ENCODE results near the gene TASP1. TPM values are rescaled to one million over a fixed set of nuclear protein-coding genes. Genes with fewer than 3 reads are reported as not detected.
A peak's percentile ranks its signal among the peaks of the same experiment; 100 is the strongest.
"Not testable (repeated sequence)": the region's sequence is repeated elsewhere in the genome, so short reads cannot be mapped to it uniquely, and the experiment has no call there.

The TASP1 gene
- total RNA-seq, 2 experiments from 2014 or later: 11.0 to 11.5 TPM

- no peak overlapping the region for H3K27ac Mint-ChIP-seq
- H3K4me3 Mint-ChIP-seq: no peak overlapping the region
- H3K9me3 Mint-ChIP-seq: no peaks in the 10 kb centered on the region
- H3K4me1 Mint-ChIP-seq: no peaks in the 10 kb centered on the region
- H3K27me3 Mint-ChIP-seq: peaks cover 8% of the 10 kb centered on the region
- DNase-seq: no peak
- no peaks in the 10 kb centered on the region for H3K36me3 Mint-ChIP-seq
Observed at GRCh38 chr20:13661070-13661685, 22.4 kb upstream of the TASP1 start.

GRCh38 chr20:13659288-13659687 lies 20.6 kb upstream of the TASP1 start:
- Mint-ChIP-seq H3K27ac (no peak overlapping the region), H3K9me3 (no peaks in the 10 kb centered on the region), H3K4me3 (no peak overlapping the region), H3K36me3 (no peaks in the 10 kb centered on the region), H3K27me3 (peaks cover 11% of the 10 kb centered on the region), H3K4me1 (no peaks in the 10 kb centered on the region)
- no peak for DNase-seq

DNA sequence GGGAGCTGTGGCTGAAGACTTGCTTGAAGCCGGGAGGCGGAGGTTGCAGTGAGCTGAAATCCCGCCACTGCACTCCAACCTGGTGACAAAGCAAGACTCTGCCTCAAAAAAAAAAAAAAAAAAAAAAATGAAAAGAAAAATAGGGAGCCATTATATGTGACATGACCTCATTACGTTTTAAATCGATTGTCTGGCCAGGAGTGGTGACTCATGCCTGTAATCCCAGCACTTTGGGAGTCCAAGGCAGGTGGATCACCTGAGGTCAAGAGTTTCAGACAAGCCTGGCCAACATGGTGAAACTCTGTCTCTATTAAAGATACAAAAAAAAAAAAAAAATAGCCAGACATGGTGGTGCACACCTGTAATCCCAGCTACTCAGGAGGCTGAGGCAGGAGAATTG lies 19.3 kb upstream of the TASP1 start:
- not testable (repeated sequence) for H3K27ac Mint-ChIP-seq, H3K36me3 Mint-ChIP-seq, H3K9me3 Mint-ChIP-seq, H3K27me3 Mint-ChIP-seq, H3K4me1 Mint-ChIP-seq, DNase-seq, H3K4me3 Mint-ChIP-seq

DNA sequence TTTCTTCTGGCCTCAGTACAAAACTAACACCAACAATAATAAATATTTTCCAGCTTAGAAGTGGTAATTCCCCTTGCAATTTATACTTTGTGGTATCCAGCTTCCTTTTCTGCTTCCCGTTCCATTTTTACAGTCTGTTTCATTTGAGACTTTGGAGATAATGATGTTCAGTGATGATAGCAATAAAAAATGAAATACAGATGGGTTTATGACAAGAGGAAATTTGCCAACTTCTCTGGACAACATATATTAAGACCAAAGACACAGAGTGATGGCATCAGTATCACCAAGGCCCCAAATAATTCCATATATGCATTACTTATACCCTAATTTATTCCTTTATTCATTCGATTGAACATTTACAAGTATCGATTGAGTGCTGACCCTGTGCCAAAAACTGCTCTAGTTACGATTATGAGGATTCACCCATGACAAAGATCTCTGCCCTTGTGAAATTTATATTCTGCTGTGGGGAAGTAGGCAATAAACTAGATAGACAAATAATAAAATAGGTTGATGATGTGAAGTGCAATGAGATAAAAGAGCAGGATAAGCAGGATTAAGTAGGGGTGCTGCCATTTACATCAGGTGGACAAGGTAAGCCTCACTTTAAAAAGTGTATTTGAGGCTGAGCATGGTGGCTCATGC lies 18.1 kb upstream of the TASP1 start:
- no peaks in the 10 kb centered on the region for H3K9me3 Mint-ChIP-seq
- H3K36me3 Mint-ChIP-seq: no peaks in the 10 kb centered on the region
- DNase-seq: no peak
- H3K27me3 Mint-ChIP-seq: peaks cover 6% of the 10 kb centered on the region
- no peaks in the 10 kb centered on the region for H3K4me1 Mint-ChIP-seq
- H3K4me3 Mint-ChIP-seq: no peak overlapping the region
- no peak overlapping the region for H3K27ac Mint-ChIP-seq

DNA sequence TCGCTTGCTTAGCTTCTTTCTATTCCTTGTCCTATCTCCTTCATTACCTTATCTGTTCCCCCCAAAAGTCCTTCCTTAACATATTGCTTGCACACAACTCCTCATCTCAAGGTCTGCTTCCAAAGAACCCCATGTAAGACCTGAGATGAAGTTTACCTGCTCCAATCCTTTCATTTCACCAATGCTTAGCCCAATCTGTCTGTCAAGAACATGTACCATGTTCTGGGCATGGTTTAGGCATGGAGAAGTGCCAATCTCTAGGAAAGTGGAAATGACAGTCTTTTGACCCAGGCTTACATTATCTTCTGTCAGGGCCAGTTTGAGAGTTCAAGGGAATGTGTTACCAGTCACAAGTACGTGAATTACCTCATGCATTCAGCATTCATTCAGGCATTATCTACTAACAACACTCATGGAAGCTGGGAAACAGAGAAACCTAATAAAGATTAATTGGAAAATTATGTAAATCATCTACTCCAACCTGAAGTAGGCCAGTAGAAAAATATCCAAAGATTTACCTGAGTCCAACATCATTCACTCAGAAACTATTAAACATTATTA lies 15.8 kb upstream of the TASP1 start:
- Mint-ChIP-seq H3K27ac (no peak overlapping the region), H3K36me3 (no peaks in the 10 kb centered on the region), H3K27me3 (peaks cover 13% of the 10 kb centered on the region), H3K4me3 (no peak overlapping the region), H3K9me3 (no peaks in the 10 kb centered on the region), H3K4me1 (no peaks in the 10 kb centered on the region)
- no peak for DNase-seq

- Mint-ChIP-seq H3K4me3 (no peak overlapping the region), H3K27me3 (peaks cover 26% of the 10 kb centered on the region), H3K9me3 (no peaks in the 10 kb centered on the region), H3K4me1 (no peaks in the 10 kb centered on the region), H3K36me3 (no peaks in the 10 kb centered on the region), H3K27ac (no peak overlapping the region)
- DNase-seq: no peak
Observed at GRCh38 chr20:13650474-13650873, 11.7 kb upstream of the TASP1 start.

GRCh38 chr20:13648291-13649228 lies 9.8 kb upstream of the TASP1 start:
- Mint-ChIP-seq H3K4me1 (no peaks in the 10 kb centered on the region), H3K27me3 (peaks cover 32% of the 10 kb centered on the region)

DNA sequence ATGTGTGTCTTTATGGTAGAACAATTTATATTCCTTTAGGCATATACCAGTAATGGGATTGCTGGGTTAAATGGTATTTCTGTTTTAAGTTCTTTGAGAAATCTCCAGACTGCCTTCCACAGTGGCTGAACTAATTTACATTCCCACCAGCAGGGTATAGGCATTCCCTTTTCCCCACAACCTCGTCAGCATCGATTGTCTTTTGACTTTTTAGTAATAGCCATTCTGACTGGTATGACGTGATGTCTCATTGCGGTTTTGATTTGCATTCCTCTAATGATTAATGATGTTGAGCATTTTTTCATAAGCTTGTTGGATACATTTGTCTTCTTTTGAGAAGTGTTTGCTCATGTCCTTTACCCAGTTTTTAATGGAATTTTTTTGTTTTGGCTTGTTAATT lies 5.3 kb upstream of the TASP1 start:
- no peak overlapping the region for H3K27ac Mint-ChIP-seq
- H3K9me3 Mint-ChIP-seq: no peaks in the 10 kb centered on the region
- peaks cover 21% of the 10 kb centered on the region for H3K27me3 Mint-ChIP-seq
- peaks cover 3% of the 10 kb centered on the region for H3K4me1 Mint-ChIP-seq
- DNase-seq: no peak
- no peak overlapping the region for H3K4me3 Mint-ChIP-seq
- H3K36me3 Mint-ChIP-seq: no peaks in the 10 kb centered on the region

More at GRCh38 chr20:13648291-13649228, 9.8 kb upstream of the TASP1 start:
- no peak overlapping the region for H3K4me3 Mint-ChIP-seq
- no peaks in the 10 kb centered on the region for H3K36me3 Mint-ChIP-seq
- H3K9me3 Mint-ChIP-seq: no peaks in the 10 kb centered on the region
- DNase-seq: no peak
- H3K27ac Mint-ChIP-seq: no peak overlapping the region

DNA sequence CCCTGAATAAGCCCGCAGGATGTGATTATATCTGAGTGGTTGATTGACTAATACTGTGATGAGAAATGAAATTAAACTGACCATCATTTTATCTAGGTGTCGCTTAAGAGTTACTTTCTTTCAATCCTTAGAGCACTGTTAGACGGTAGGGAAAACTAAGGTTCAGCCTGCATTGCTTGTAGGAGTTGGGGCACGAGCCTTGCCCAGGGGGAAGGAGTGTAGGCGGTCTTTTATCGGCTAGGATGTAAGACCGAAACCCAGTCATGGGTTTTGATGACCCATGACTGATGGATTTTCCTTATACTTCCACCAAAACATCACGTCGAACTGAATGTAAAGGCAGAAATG lies 392 bp upstream of the TASP1 start:
- DNase-seq: no peak
- Mint-ChIP-seq H3K9me3 (no peaks in the 10 kb centered on the region), H3K36me3 (peaks cover 8% of the 10 kb centered on the region), H3K27ac (peak overlapping the region; percentile 89), H3K4me1 (peaks cover 23% of the 10 kb centered on the region), H3K27me3 (no peaks in the 10 kb centered on the region), H3K4me3 (peak overlapping the region; percentile 97)

DNA sequence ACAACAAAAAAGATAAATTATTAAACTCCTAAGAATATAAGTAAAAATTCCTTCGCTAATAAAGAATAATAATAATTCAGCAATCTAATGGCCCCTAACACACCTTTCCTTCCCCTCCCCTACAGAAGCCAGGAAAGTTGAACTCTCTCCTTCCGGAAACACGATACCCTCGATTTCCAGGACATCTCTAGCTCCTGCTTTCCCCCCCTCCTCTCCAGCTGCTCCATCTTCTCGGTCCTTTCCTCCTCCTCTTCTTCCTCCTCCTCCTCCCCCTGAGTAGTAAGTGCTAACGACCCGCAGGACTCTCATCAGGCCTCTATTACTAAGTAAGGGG lies 603 bp downstream of the TASP1 start:
- Mint-ChIP-seq H3K4me3 (peak overlapping the region; percentile 97), H3K4me1 (peaks cover 25% of the 10 kb centered on the region), H3K9me3 (no peaks in the 10 kb centered on the region), H3K27ac (peak overlapping the region; percentile 89), H3K27me3 (no peaks in the 10 kb centered on the region), H3K36me3 (peaks cover 8% of the 10 kb centered on the region)
- DNase-seq: no peak

DNA sequence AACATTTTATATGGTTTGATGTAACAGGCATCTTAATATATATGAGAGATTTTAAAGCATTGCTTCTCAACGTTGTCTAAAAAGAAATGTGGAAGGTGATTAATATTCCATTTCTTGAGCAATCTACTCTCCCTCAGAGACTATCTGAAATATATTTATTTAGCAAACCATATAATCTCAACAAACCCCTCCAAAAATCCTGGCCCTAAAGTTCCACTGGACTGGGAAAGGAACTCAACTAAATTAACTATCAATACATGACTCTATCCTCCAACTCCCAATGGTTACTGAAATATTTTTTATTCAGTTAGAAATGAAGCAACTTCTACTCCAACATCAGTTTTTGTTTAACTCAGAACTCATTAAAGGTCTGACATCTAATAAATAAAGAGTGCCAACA lies 6.3 kb downstream of the TASP1 start:
- Mint-ChIP-seq H3K4me3 (no peak overlapping the region), H3K27ac (no peak overlapping the region), H3K27me3 (no peaks in the 10 kb centered on the region), H3K36me3 (peaks cover 12% of the 10 kb centered on the region), H3K4me1 (peaks cover 15% of the 10 kb centered on the region), H3K9me3 (no peaks in the 10 kb centered on the region)
- no peak for DNase-seq

GRCh38 chr20:13627525-13627924 lies 11.2 kb downstream of the TASP1 start:
- H3K4me1 Mint-ChIP-seq, H3K27me3 Mint-ChIP-seq, H3K27ac Mint-ChIP-seq, H3K9me3 Mint-ChIP-seq, DNase-seq, H3K4me3 Mint-ChIP-seq: not testable (repeated sequence)
- H3K36me3 Mint-ChIP-seq: peaks cover 15% of the 10 kb centered on the region

- Mint-ChIP-seq H3K9me3 (no peaks in the 10 kb centered on the region), H3K4me3 (no peak overlapping the region), H3K27me3 (no peaks in the 10 kb centered on the region), H3K4me1 (no peaks in the 10 kb centered on the region), H3K27ac (no peak overlapping the region), H3K36me3 (peaks cover 16% of the 10 kb centered on the region)
- no peak for DNase-seq
Observed at GRCh38 chr20:13626724-13627123, 12.0 kb downstream of the TASP1 start.

- H3K27me3 Mint-ChIP-seq: no peaks in the 10 kb centered on the region
- DNase-seq: no peak
- no peak overlapping the region for H3K4me3 Mint-ChIP-seq
- peaks cover 16% of the 10 kb centered on the region for H3K36me3 Mint-ChIP-seq
- H3K4me1 Mint-ChIP-seq: no peaks in the 10 kb centered on the region
- H3K27ac Mint-ChIP-seq: no peak overlapping the region
- no peaks in the 10 kb centered on the region for H3K9me3 Mint-ChIP-seq
Observed at GRCh38 chr20:13625304-13625979, 13.3 kb downstream of the TASP1 start.

DNA sequence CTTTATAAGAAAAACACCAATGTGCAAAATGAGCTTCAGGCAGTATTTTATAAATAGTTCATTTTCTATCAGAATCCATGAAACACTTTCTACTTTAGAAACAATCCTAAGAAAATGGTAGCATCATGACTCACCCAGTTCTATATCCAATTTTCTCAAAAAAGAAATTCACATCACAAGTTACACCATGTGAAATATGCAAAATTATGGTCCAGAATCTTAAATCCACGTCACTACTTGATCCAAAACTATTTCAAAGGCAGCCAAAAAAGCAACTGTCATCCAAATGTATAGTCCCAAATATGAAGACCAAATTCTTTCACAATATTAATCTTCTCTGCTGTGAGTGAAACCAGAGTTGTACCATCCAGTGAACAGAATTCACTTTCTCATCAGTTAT lies 19.3 kb downstream of the TASP1 start:
- not testable (repeated sequence) for H3K4me3 Mint-ChIP-seq, H3K4me1 Mint-ChIP-seq, H3K9me3 Mint-ChIP-seq, H3K27ac Mint-ChIP-seq, H3K27me3 Mint-ChIP-seq, DNase-seq
- H3K36me3 Mint-ChIP-seq: peaks cover 12% of the 10 kb centered on the region
